GM21381 (cell line): ENCODE results near the gene GSTM3.
"Not testable (repeated sequence)": the region's sequence is repeated elsewhere in the genome, so short reads cannot be mapped to it uniquely, and the experiment has no call there.

Experiments used
- ATAC-seq: cut with Tn5 transposase; IDR thresholded peaks from one replicate; pipeline ENCODE4 v1.9.1; 2021; ENCODE audit warnings: mild to moderate bottlenecking, moderate library complexity; ENCODE audit not compliant: unreplicated experiment

Gene GSTM3

GRCh38 chr1:109708949-109709348 is 31.9 kb downstream of the GSTM3 start:
- not testable (repeated sequence) for ATAC-seq

GRCh38 chr1:109705411-109705810 is 35.4 kb downstream of the GSTM3 start:
- no peak for ATAC-seq

- no peak for ATAC-seq
Measured at GRCh38 chr1:109704173-109704572, 36.7 kb downstream of the GSTM3 start.

- not testable (repeated sequence) for ATAC-seq
Measured at GRCh38 chr1:109702940-109703339, 37.9 kb downstream of the GSTM3 start.

GRCh38 chr1:109697861-109698260 is 43.0 kb downstream of the GSTM3 start:
- ATAC-seq: not testable (repeated sequence)

- no peak for ATAC-seq
Measured at GRCh38 chr1:109697066-109697465, 43.8 kb downstream of the GSTM3 start.

- ATAC-seq: not testable (repeated sequence)
Measured at GRCh38 chr1:109695138-109695537, 45.7 kb downstream of the GSTM3 start.

GRCh38 chr1:109694400-109694799 is 46.4 kb downstream of the GSTM3 start:
- not testable (repeated sequence) for ATAC-seq

GRCh38 chr1:109691759-109692158 is 49.1 kb downstream of the GSTM3 start:
- no peak for ATAC-seq

GRCh38 chr1:109689844-109690405 is 50.9 kb downstream of the GSTM3 start:
- ATAC-seq: no peak

GRCh38 chr1:109687641-109688499 is 53.0 kb downstream of the GSTM3 start, which contains the start of gene GSTM1:
GSTM1 (plus strand) TSS chr1:109687817; CDS start chr1:109687874, 57 bp downstream.
- peak; percentile 93 for ATAC-seq

- not testable (repeated sequence) for ATAC-seq
Measured at GRCh38 chr1:109687109-109687508, 53.7 kb downstream of the GSTM3 start.

GRCh38 chr1:109685890-109686289 is 54.9 kb downstream of the GSTM3 start:
- ATAC-seq: not testable (repeated sequence)

- not testable (repeated sequence) for ATAC-seq
Measured at GRCh38 chr1:109685399-109685798, 55.4 kb downstream of the GSTM3 start.

GRCh38 chr1:109684777-109685176 is 56.1 kb downstream of the GSTM3 start:
- ATAC-seq: not testable (repeated sequence)
